Measurements from ENCODE around the gene FKBP1A.

DNA sequence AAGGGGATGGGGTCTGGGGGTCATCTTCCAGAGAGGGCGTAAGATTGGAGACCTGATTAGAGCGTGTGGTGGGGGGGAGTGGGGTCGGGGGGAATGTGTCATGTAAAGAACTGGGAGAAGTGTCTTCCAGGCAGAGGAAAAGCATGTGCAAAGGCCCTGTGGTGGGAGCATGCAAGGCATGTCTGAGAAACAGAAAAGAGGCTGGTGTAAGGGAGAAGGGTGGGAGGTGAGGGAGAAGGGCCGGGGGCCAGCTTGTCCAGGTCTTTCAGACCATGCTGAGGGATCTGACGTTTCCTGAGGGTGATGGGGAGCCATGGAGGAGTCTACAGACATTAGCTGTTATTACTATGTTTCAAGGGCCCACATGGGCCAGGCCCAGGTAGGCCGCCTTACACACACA is 30.4 kb upstream of the FKBP1A start:
- TF ChIP-seq, protein P1, sequence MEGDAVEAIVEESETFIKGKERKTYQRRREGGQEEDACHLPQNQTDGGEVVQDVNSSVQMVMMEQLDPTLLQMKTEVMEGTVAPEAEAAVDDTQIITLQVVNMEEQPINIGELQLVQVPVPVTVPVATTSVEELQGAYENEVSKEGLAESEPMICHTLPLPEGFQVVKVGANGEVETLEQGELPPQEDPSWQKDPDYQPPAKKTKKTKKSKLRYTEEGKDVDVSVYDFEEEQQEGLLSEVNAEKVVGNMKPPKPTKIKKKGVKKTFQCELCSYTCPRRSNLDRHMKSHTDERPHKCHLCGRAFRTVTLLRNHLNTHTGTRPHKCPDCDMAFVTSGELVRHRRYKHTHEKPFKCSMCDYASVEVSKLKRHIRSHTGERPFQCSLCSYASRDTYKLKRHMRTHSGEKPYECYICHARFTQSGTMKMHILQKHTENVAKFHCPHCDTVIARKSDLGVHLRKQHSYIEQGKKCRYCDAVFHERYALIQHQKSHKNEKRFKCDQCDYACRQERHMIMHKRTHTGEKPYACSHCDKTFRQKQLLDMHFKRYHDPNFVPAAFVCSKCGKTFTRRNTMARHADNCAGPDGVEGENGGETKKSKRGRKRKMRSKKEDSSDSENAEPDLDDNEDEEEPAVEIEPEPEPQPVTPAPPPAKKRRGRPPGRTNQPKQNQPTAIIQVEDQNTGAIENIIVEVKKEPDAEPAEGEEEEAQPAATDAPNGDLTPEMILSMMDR (IDR thresholded peaks at IDR 0.05; ENCODE audit: low read depth, low read length): no peak
- TF ChIP-seq EZH2phosphoT487 (IDR thresholded peaks at IDR 0.05; ENCODE audit: low read depth): no peak

Measured in OCI-LY3 (cell line).